Activated CD8-positive, alpha-beta memory T cell treated with anti-CD3 and anti-CD28 coated beads, Interleukin-2, amount 50 U/mL, for 24 hours (primary cell): ENCODE data around the gene TAF1B.
A peak's percentile ranks its signal among the peaks of the same experiment; 100 is the strongest.
"Not testable (repeated sequence)": the region's sequence is repeated elsewhere in the genome, so short reads cannot be mapped to it uniquely, and the experiment has no call there.

Experiments used
- DNase-seq: peaks from one replicate; pipeline ENCODE4 v3.0.0-alpha.2; 2020; ENCODE audit errors: extremely low read depth

Gene TAF1B

GRCh38 chr2:9884436-9884835 lies 41.2 kb downstream of the TAF1B start:
- DNase-seq = no peak

- DNase-seq = no peak
Measured at GRCh38 chr2:9885036-9885684, 41.9 kb downstream of the TAF1B start.

- DNase-seq = no peak
Measured at GRCh38 chr2:9887513-9887912, 44.2 kb downstream of the TAF1B start.

GRCh38 chr2:9889812-9890261 lies 46.6 kb downstream of the TAF1B start:
- no peak for DNase-seq

- DNase-seq = no peak
Measured at GRCh38 chr2:9892236-9892635, 49.0 kb downstream of the TAF1B start.

- DNase-seq = no peak
Measured at GRCh38 chr2:9895669-9896590, 52.7 kb downstream of the TAF1B start.

- peak; percentile 21 for DNase-seq
Measured at GRCh38 chr2:9897331-9897737, 54.1 kb downstream of the TAF1B start.

GRCh38 chr2:9897846-9898245 lies 54.6 kb downstream of the TAF1B start:
- no peak for DNase-seq

GRCh38 chr2:9905413-9905812 lies 62.1 kb downstream of the TAF1B start:
- DNase-seq = no peak

- no peak for DNase-seq
Measured at GRCh38 chr2:9907402-9907801, 64.1 kb downstream of the TAF1B start.

- no peak for DNase-seq
Measured at GRCh38 chr2:9908639-9909038, 65.4 kb downstream of the TAF1B start.

- DNase-seq = no peak
Measured at GRCh38 chr2:9909106-9909505, 65.8 kb downstream of the TAF1B start.

- no peak for DNase-seq
Measured at GRCh38 chr2:9910699-9911098, 67.4 kb downstream of the TAF1B start.

GRCh38 chr2:9912468-9912867 lies 69.2 kb downstream of the TAF1B start:
- DNase-seq = no peak

GRCh38 chr2:9914384-9915065 lies 71.3 kb downstream of the TAF1B start:
- peak; percentile 18 for DNase-seq

- DNase-seq = no peak
Measured at GRCh38 chr2:9918275-9918674, 75.0 kb downstream of the TAF1B start.

- no peak for DNase-seq
Measured at GRCh38 chr2:9919512-9919911, 76.2 kb downstream of the TAF1B start.

GRCh38 chr2:9927020-9927419 lies 83.7 kb downstream of the TAF1B start:
- DNase-seq = not testable (repeated sequence)

GRCh38 chr2:9937258-9937657 lies 94.0 kb downstream of the TAF1B start:
- no peak for DNase-seq

- no peak for DNase-seq
Measured at GRCh38 chr2:9937968-9938367, 94.7 kb downstream of the TAF1B start.

GRCh38 chr2:9939587-9940485 lies 96.6 kb downstream of the TAF1B start:
- DNase-seq = no peak
